HCT116 (cell line): ENCODE data around the gene RARS2. TPM values are rescaled to one million over a fixed set of nuclear protein-coding genes. Genes with fewer than 3 reads are reported as not detected.

Source experiments
- ATAC-seq: fragments of 200-7000 bp; cut with Tn5 transposase; 2 replicates; pipeline ENCODE4 v1.9.1; 2020; ENCODE audit warnings: mild to moderate bottlenecking, moderate library complexity
- BruUV-seq: library from RNA; stranded (reverse); fragments of 400-500 nt; replicated peaks from 2 replicates; lab custom pipeline; 2021; lab: Mats Ljungman, UMichigan
- CTCF ChIA-PET: fragments of 300-600 bp; sonication (Branson Sonifier 250); formaldehyde crosslinking; loops from one replicate; lab custom pipeline; 2021; ENCODE audit warnings: antibody characterized with exemption; lab: Charles Lee
- POLR2A ChIA-PET: fragments of 300-600, 350-600 bp; sonication (Branson Sonifier 250); formaldehyde crosslinking; loops from one replicate; lab custom pipeline; 2021; ENCODE audit warnings: antibody characterized with exemption; lab: Charles Lee
- RAD21 ChIA-PET, 2 experiments: fragments of 300-600 bp; sonication (Branson Sonifier 250); formaldehyde crosslinking; loops; one replicate each; lab custom pipeline; 2023; ENCODE audit warnings: low total read pairs in 2 of 2; ENCODE audit not compliant: uncharacterized antibody in 2 of 2, unreplicated experiment in 2 of 2, low non-redundant PET in 1 of 2; lab: Charles Lee
- DNase-seq: peaks from one replicate; pipeline ENCODE4 v3.0.0-alpha.2; 2010; ENCODE audit warnings: low read depth, low spot score
- H2AFZ ChIP-seq: fragments of 200-600 bp; shearing (Covaris generic), sonication (generic); 2 replicates; pipeline ENCODE4 v1.6.1; 2017; ENCODE audit warnings: low read depth, mixed run types, mixed read lengths, antibody characterized with exemption, low read length; ENCODE audit not compliant: poor library complexity, severe bottlenecking
- H3K27ac ChIP-seq: 2 replicates; pipeline ENCODE4 v1.5.1; 2012; ENCODE audit warnings: low read depth, low read length
- H3K27me3 ChIP-seq: fragments of 200-600 bp; sonication (generic); 2 replicates; pipeline ENCODE4 v1.6.1; 2016; ENCODE audit warnings: mixed run types, low read length, mixed read lengths; ENCODE audit not compliant: insufficient read depth
- H3K36me3 ChIP-seq, 2 experiments: fragments of 200-500 bp in 1 of 2; fragments of 200-600 bp in 1 of 2; sonication (Bioruptor generic) in 1 of 2; sonication (generic) in 1 of 2; 2 replicates each; pipeline versions ENCODE4 v1.5.1 to v1.6.1; 2014 to 2016; ENCODE audit warnings: low read length in 2 of 2, inconsistent platforms in 1 of 2, mixed read lengths in 1 of 2, mixed run types in 1 of 2; ENCODE audit not compliant: insufficient read depth in 2 of 2, control insufficient read depth in 1 of 2
- H3K4me1 ChIP-seq, 2 experiments: fragments of 200-600 bp in 1 of 2; sonication (generic) in 1 of 2; 2 replicates each; pipeline versions ENCODE4 v1.5.1 to v1.6.1; 2012 to 2017; ENCODE audit warnings: low read length in 2 of 2, inconsistent platforms in 1 of 2, mild to moderate bottlenecking in 1 of 2, mixed read lengths in 1 of 2, mixed run types in 1 of 2, moderate library complexity in 1 of 2; ENCODE audit not compliant: insufficient read depth in 2 of 2, control insufficient read depth in 1 of 2
- H3K4me2 ChIP-seq: fragments of 200-600 bp; sonication (generic); 2 replicates; pipeline ENCODE4 v1.6.1; 2017; ENCODE audit warnings: mixed run types, low read length, mixed read lengths
- H3K4me3 ChIP-seq, 2 experiments: fragments of 200-600 bp in 1 of 2; sonication (generic) in 1 of 2; replicated peaks in 1 of 2; 2 replicates each; pipeline ENCODE4 v1.5.1; 2011 to 2016; ENCODE audit warnings: low read length in 2 of 2, control low read depth in 1 of 2, low read depth in 1 of 2, mild to moderate bottlenecking in 1 of 2, mixed read lengths in 1 of 2, mixed run types in 1 of 2
- H3K79me2 ChIP-seq: fragments of 200-600 bp; sonication (generic); 2 replicates; pipeline ENCODE4 v1.6.1; 2017; ENCODE audit warnings: mild to moderate bottlenecking, mixed run types, low read length, moderate library complexity, mixed read lengths; ENCODE audit not compliant: insufficient read depth
- H3K9ac ChIP-seq: fragments of 200-600 bp; sonication (generic); 2 replicates; pipeline ENCODE4 v1.6.1; 2016; ENCODE audit warnings: low read length, mixed read lengths
- H3K9me2 ChIP-seq: fragments of 200-600 bp; sonication (generic), shearing (Covaris generic); 2 replicates; pipeline ENCODE4 v1.6.1; 2017; ENCODE audit warnings: mixed run types, mild to moderate bottlenecking, moderate library complexity; ENCODE audit not compliant: insufficient read depth
- H3K9me3 ChIP-seq, 2 experiments: fragments of 200-500 bp in 1 of 2; fragments of 200-600 bp in 1 of 2; sonication (Bioruptor generic) in 1 of 2; sonication (generic) in 1 of 2; 2 replicates each; pipeline ENCODE4 v1.6.1; 2014 to 2017; ENCODE audit warnings: low read length in 2 of 2, mixed read lengths in 2 of 2, inconsistent platforms in 1 of 2, low read depth in 1 of 2, mild to moderate bottlenecking in 1 of 2, mixed run types in 1 of 2, moderate library complexity in 1 of 2; ENCODE audit not compliant: control insufficient read depth in 1 of 2, insufficient read depth in 1 of 2
- H4K20me1 ChIP-seq: fragments of 200-600 bp; sonication (generic), shearing (Covaris generic); 2 replicates; pipeline ENCODE4 v1.6.1; 2017; ENCODE audit warnings: mixed run types, mild to moderate bottlenecking, moderate library complexity; ENCODE audit not compliant: insufficient read depth
- CBX3 ChIP-seq: IDR thresholded peaks from 2 replicates; pipeline ENCODE4 v1.6.1; 2012; ENCODE audit warnings: low read depth
- ELF1 ChIP-seq: IDR thresholded peaks from 2 replicates; pipeline ENCODE4 v1.6.1; 2012; ENCODE audit warnings: low read depth, borderline replicate concordance
- EZH2phosphoT487 ChIP-seq: fragments of 200-600 bp; IDR thresholded peaks from 2 replicates; pipeline ENCODE4 v1.6.1; 2018; ENCODE audit warnings: antibody characterized with exemption, borderline replicate concordance
- FOSL1 ChIP-seq: IDR thresholded peaks from 2 replicates; pipeline ENCODE4 v1.6.1; 2012; ENCODE audit warnings: low read depth
- JUND ChIP-seq: IDR thresholded peaks from 2 replicates; pipeline ENCODE4 v1.6.1; 2012
- POLR2A ChIP-seq: IDR thresholded peaks from 2 replicates; pipeline ENCODE4 v1.7.0; 2011; ENCODE audit warnings: borderline replicate concordance; ENCODE audit not compliant: insufficient read depth, insufficient read length; ENCODE audit errors: extremely low read depth
- POLR2AphosphoS5 ChIP-seq: IDR thresholded peaks from 2 replicates; pipeline ENCODE4 v1.6.1; 2011; ENCODE audit warnings: mild to moderate bottlenecking, low read depth, low read length, moderate library complexity
- RAD21 ChIP-seq: IDR thresholded peaks from 2 replicates; pipeline ENCODE4 v1.6.1; 2012; ENCODE audit warnings: low read depth, mild to moderate bottlenecking
- SIN3A ChIP-seq: IDR thresholded peaks from 2 replicates; pipeline ENCODE4 v1.6.1; 2012; ENCODE audit warnings: low read depth
- SP1 ChIP-seq: IDR thresholded peaks from 2 replicates; pipeline ENCODE4 v1.6.1; 2012; ENCODE audit warnings: low read depth
- SRF ChIP-seq: IDR thresholded peaks from 2 replicates; pipeline ENCODE4 v1.6.1; 2012; ENCODE audit warnings: low read depth
- TCF7L2 ChIP-seq: IDR thresholded peaks from 2 replicates; pipeline ENCODE4 v1.7.0; 2011; ENCODE audit warnings: borderline replicate concordance, inconsistent platforms; ENCODE audit not compliant: insufficient read depth, insufficient read length; ENCODE audit errors: extremely low read depth
- YY1 ChIP-seq: IDR thresholded peaks from 2 replicates; pipeline ENCODE4 v1.6.1; 2011; ENCODE audit warnings: low read length, low read depth, moderate library complexity, mild to moderate bottlenecking; ENCODE audit not compliant: insufficient replicate concordance; ENCODE audit errors: extremely low read depth
- ZFX ChIP-seq: fragments of 450-650 bp; IDR thresholded peaks from 2 replicates; pipeline ENCODE4 v1.6.1; 2017
- ZNF274 ChIP-seq: fragments of 200-500 bp; sonication (Bioruptor generic); IDR thresholded peaks from 2 replicates; pipeline ENCODE4 v1.6.1; 2014; ENCODE audit warnings: mild to moderate bottlenecking, low read depth, low read length, inconsistent platforms
- intact Hi-C: fragments of 100-400 bp; cut with micrococcal nuclease; formaldehyde crosslinking; loops from 2 replicates; pipeline ENCODE4 v1.10.0; 2022
- total RNA-seq: library from RNA; stranded (reverse); gene quantifications from one replicate; pipeline ENCODE4 v1.2.1, GENCODE V29; 2021; ENCODE audit not compliant: unreplicated experiment
- TF ChIP-seq, protein P1 (sequence below): IDR thresholded peaks from 2 replicates; pipeline ENCODE4 v1.6.1; 2011; ENCODE audit warnings: mild to moderate bottlenecking, low read length, moderate library complexity; ENCODE audit not compliant: insufficient replicate concordance; ENCODE audit errors: extremely low read depth
- TF ChIP-seq, protein P2 (sequence below), 3 experiments: fragments of 200-600 bp in 1 of 3; sonication (generic) in 1 of 3; IDR thresholded peaks in 2 of 3; conservative IDR thresholded peaks in 1 of 3; 2 replicates each; pipeline ENCODE4 v1.5.1; 2012 to 2017; ENCODE audit warnings: low read depth in 2 of 3, low read length in 2 of 3, antibody characterized with exemption in 1 of 3, borderline replicate concordance in 1 of 3, control low read depth in 1 of 3, mild to moderate bottlenecking in 1 of 3, mixed read lengths in 1 of 3, mixed run types in 1 of 3, moderate library complexity in 1 of 3; ENCODE audit not compliant: insufficient read depth in 1 of 3
- TF ChIP-seq, protein P3 (sequence below): IDR thresholded peaks from 2 replicates; pipeline ENCODE4 v1.6.1; 2012
- TF ChIP-seq, protein P4 (sequence below): IDR thresholded peaks from 2 replicates; pipeline ENCODE4 v1.6.1; 2012

RARS2 gene
- total RNA-seq, 1 experiment from 2014 or later: 34.8 TPM

DNA sequence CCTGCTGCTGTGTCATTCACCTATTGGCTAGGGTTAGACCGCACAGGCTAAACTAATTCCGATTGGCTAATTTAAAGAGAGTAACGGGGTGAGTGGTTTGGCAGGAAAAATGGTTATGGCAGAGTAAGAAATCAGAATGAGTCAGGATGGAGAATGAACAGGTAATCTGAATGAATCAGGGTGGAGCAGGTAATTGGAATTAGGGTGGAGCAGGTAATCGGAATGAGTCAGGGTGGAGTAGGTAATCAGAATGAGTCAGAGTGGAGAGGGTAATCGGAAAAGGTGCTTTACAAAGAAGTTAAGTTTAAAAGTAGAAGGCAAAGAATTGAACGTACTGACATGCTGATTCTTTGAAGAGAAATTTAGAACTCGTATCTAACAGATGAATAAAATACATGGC is 105.3 kb downstream of the RARS2 start (continued):
- TF ChIP-seq, protein P1, sequence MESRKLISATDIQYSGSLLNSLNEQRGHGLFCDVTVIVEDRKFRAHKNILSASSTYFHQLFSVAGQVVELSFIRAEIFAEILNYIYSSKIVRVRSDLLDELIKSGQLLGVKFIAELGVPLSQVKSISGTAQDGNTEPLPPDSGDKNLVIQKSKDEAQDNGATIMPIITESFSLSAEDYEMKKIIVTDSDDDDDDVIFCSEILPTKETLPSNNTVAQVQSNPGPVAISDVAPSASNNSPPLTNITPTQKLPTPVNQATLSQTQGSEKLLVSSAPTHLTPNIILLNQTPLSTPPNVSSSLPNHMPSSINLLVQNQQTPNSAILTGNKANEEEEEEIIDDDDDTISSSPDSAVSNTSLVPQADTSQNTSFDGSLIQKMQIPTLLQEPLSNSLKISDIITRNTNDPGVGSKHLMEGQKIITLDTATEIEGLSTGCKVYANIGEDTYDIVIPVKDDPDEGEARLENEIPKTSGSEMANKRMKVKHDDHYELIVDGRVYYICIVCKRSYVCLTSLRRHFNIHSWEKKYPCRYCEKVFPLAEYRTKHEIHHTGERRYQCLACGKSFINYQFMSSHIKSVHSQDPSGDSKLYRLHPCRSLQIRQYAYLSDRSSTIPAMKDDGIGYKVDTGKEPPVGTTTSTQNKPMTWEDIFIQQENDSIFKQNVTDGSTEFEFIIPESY: peak; percentile 34
- TF ChIP-seq SRF (peak; percentile 12; the same call in 1 of the 2 replicates), EZH2phosphoT487 (no peak), JUND (peak; percentile 92), SIN3A (peak; percentile 25; the same call in 1 of the 2 replicates)
- TF ChIP-seq, protein P2, sequence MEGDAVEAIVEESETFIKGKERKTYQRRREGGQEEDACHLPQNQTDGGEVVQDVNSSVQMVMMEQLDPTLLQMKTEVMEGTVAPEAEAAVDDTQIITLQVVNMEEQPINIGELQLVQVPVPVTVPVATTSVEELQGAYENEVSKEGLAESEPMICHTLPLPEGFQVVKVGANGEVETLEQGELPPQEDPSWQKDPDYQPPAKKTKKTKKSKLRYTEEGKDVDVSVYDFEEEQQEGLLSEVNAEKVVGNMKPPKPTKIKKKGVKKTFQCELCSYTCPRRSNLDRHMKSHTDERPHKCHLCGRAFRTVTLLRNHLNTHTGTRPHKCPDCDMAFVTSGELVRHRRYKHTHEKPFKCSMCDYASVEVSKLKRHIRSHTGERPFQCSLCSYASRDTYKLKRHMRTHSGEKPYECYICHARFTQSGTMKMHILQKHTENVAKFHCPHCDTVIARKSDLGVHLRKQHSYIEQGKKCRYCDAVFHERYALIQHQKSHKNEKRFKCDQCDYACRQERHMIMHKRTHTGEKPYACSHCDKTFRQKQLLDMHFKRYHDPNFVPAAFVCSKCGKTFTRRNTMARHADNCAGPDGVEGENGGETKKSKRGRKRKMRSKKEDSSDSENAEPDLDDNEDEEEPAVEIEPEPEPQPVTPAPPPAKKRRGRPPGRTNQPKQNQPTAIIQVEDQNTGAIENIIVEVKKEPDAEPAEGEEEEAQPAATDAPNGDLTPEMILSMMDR (IDR thresholded peaks at IDR 0.05 in 2 of 3, conservative IDR thresholded peaks at IDR 0.05 in 1 of 3; ENCODE audit: borderline replicate concordance in 1 of 3, insufficient read depth in 1 of 3, low read depth in 2 of 3, low read length in 2 of 3): no peak

DNA sequence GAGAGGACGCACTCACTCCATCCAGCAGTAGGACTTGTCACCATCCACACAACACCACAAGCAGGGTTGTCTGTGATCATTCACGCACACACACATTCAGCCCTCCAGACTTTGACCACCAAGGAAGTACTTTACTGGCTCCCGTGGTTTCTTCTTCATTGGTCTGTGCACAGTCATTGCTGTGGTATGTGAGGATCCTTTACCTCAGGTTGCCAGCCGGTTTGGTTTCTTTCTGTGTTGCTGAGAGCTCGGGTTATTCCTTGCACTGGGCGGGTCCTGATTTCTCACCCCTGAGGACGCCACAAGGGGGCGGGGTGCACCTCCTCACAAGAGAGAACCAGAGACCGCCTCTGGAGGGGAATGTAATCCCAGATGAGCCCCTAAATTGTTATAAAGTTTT is 105.9 kb downstream of the RARS2 start:
- ChIA-PET POLR2A (no interaction called here), RAD21 (interaction anchor here in 1 of 2 experiments (0.6 kb wide), 1 partner anchor 95 kb away, joined by 4 read pairs; no protein-coding TSS in a partner anchor), CTCF (no interaction called here)
- Histone ChIP-seq H4K20me1 (no peaks in the 10 kb centered on the region), H2AFZ (no peak overlapping the region), H3K79me2 (peaks cover 40% of the 10 kb centered on the region), H3K27ac (peak overlapping the region; percentile 90), H3K9me2 (no peaks in the 10 kb centered on the region), H3K4me2 (peak overlapping the region; percentile 87), H3K36me3 (no peaks in the 10 kb centered on the region; a peak in 1 of 4 replicates), H3K27me3 (no peaks in the 10 kb centered on the region), H3K9ac (peak overlapping the region; percentile 72), H3K4me3 (peak overlapping the region; percentile 32 to 56), H3K9me3 (no peaks in the 10 kb centered on the region), H3K4me1 (peaks cover 31 to 57% of the 10 kb centered on the region in 2 experiments)
- peak; percentile 95 for DNase-seq
- peak; percentile 71 for TF ChIP-seq SP1
- no peak for TF ChIP-seq SIN3A
- peak; percentile 89 for TF ChIP-seq JUND
- no peak for TF ChIP-seq TCF7L2
- no peak for TF ChIP-seq ZFX
- no peak for TF ChIP-seq ZNF274
- no peak for TF ChIP-seq ELF1
- TF ChIP-seq FOSL1: peak; percentile 85
- TF ChIP-seq POLR2AphosphoS5: peak; percentile 70
- TF ChIP-seq POLR2A: no peak
- peak; percentile 68 for TF ChIP-seq RAD21
- TF ChIP-seq, protein P3, sequence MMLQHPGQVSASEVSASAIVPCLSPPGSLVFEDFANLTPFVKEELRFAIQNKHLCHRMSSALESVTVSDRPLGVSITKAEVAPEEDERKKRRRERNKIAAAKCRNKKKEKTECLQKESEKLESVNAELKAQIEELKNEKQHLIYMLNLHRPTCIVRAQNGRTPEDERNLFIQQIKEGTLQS: no peak
- TF ChIP-seq, protein P4, sequence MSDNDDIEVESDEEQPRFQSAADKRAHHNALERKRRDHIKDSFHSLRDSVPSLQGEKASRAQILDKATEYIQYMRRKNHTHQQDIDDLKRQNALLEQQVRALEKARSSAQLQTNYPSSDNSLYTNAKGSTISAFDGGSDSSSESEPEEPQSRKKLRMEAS: no peak
- TF ChIP-seq, protein P2 (IDR thresholded peaks at IDR 0.05 in 2 of 3, conservative IDR thresholded peaks at IDR 0.05 in 1 of 3; ENCODE audit: borderline replicate concordance in 1 of 3, insufficient read depth in 1 of 3, low read depth in 2 of 3, low read length in 2 of 3): peak in 2 of 3 experiments; percentile 54 to 61; a peak in 4 of 6 replicates
- peak; percentile 70; the same call in 1 of the 2 replicates for TF ChIP-seq CBX3
- TF ChIP-seq YY1: peak; percentile 52
- no TSS peak for BruUV-seq
- peak; percentile 94 for ATAC-seq
- intact Hi-C loops: loop anchor here (1.0 kb wide), 1 partner anchor 12 kb away; the partner anchor contains the start of gene SLC35A1
